ENCODE results near the gene COL5A1.

The COL5A1 gene

GRCh38 chr9:134626069-134626423 is 15.6 kb upstream of the COL5A1 start:
- Histone ChIP-seq H3K27ac (peak overlapping the region; percentile 36; the same call in 1 of the 2 replicates), H3K9me3 (ENCODE audit: low read depth, low read length) (no peaks in the 10 kb centered on the region), H3K4me3 (peak overlapping the region; percentile 38), H3K9ac (ENCODE audit: insufficient read length) (peak overlapping the region; percentile 45), H3K36me3 (ENCODE audit: insufficient read depth, low read length) (no peaks in the 10 kb centered on the region)
- TF ChIP-seq POLR2AphosphoS5 (IDR thresholded peaks at IDR 0.05; ENCODE audit: borderline replicate concordance, low read depth, low read length) (no peak), EZH2 (IDR thresholded peaks at IDR 0.05) (no peak), FOXP2 (optimal IDR thresholded peaks at IDR 0.05; ENCODE audit: control extremely low read depth, extremely low read length, insufficient read depth) (no peak)
- DNase-seq (ENCODE audit: low read depth, low spot score): no peak

DNA sequence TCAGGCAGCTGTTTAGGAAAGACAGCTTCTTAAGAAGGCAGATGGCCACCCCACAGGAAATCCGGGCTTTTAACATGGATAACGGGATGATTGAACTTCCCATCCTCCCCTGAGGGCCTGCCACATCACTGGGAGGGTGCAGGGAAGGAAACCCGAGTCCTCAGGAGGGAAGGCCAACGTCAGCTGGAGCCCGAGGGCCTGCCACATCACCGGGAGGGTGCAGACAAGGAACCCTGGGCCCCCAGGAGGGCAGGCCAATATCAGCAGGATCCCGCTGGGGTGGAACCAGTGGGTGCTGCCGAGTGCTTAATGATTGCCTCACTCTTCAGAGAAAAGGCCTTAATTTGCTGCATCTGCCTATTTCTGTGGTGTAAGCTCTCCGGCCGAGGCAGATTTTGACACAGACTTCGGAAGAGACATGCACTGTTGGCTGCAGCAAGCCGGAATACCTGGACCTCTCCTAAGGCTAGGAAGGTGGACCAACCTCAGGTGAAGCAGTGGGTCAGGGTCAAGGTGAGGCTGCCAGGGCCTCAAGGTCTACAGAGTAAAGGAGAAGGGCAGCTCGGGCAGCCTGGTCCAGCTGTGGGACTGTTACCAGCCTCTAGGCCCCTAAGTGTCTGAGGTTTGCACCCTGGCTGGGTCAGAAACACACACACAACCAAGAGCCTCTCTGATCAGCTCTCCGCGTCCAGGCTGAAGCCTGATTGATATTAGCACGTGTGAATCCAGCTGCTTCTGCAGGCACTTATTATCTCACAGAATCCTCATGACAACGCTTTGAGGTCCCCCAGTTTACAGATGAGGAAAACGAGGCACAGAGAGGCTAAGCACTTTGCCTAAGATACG is 14.8 kb upstream of the COL5A1 start:
- TF ChIP-seq POLR2AphosphoS5 (IDR thresholded peaks at IDR 0.05; ENCODE audit: borderline replicate concordance, low read depth, low read length) (peak; percentile 20; the same call in 1 of the 2 replicates), FOXP2 (optimal IDR thresholded peaks at IDR 0.05; ENCODE audit: control extremely low read depth, extremely low read length, insufficient read depth) (no peak)
- peak; percentile 58 for DNase-seq (ENCODE audit: low read depth, low spot score)
- peak overlapping the region; percentile 36; the same call in 1 of the 2 replicates for H3K27ac ChIP-seq
- H3K9me3 ChIP-seq (ENCODE audit: low read depth, low read length): no peaks in the 10 kb centered on the region
- H3K36me3 ChIP-seq (ENCODE audit: insufficient read depth, low read length): no peaks in the 10 kb centered on the region
- H3K4me3 ChIP-seq: peak overlapping the region; percentile 38; the same call in 1 of the 2 replicates
- no peak overlapping the region for H3K9ac ChIP-seq (ENCODE audit: insufficient read length)

- no peak for TF ChIP-seq FOXP2 (optimal IDR thresholded peaks at IDR 0.05; ENCODE audit: control extremely low read depth, extremely low read length, insufficient read depth)
- TF ChIP-seq POLR2AphosphoS5 (IDR thresholded peaks at IDR 0.05; ENCODE audit: borderline replicate concordance, low read depth, low read length): no peak
- no peak for TF ChIP-seq EZH2 (IDR thresholded peaks at IDR 0.05)
- Histone ChIP-seq H3K27ac (no peak overlapping the region), H3K9me3 (ENCODE audit: low read depth, low read length) (no peaks in the 10 kb centered on the region), H3K36me3 (ENCODE audit: insufficient read depth, low read length) (no peaks in the 10 kb centered on the region), H3K9ac (ENCODE audit: insufficient read length) (no peak overlapping the region), H3K4me3 (no peak overlapping the region)
- DNase-seq (ENCODE audit: low read depth, low spot score): no peak
These were observed 13.9 kb upstream of the COL5A1 start for GRCh38 chr9:134627417-134628353.

DNA sequence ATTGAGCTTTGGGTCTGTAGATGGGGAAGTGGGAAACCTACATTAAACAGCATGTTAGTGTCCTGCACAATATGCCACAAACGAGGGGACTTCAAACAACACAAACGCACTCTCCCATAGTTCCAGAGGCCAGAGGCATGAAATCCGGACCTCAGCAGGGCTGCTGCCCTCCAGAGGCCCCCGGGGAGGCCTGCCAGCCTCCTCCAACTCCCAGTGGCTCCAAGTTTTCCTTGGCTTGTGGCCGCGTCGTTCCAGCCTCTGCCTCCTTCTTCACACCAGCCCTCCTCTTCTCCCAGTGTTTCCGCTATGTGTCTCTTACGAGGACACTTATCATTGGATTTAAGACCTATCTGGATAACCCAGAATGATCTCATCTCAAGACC is 13.3 kb upstream of the COL5A1 start:
- Histone ChIP-seq H3K4me3 (no peak overlapping the region), H3K9me3 (ENCODE audit: low read depth, low read length) (no peaks in the 10 kb centered on the region), H3K36me3 (ENCODE audit: insufficient read depth, low read length) (no peaks in the 10 kb centered on the region), H3K27ac (no peak overlapping the region), H3K9ac (ENCODE audit: insufficient read length) (no peak overlapping the region)
- no peak for TF ChIP-seq POLR2AphosphoS5 (IDR thresholded peaks at IDR 0.05; ENCODE audit: borderline replicate concordance, low read depth, low read length)
- no peak for TF ChIP-seq EZH2 (IDR thresholded peaks at IDR 0.05)
- TF ChIP-seq FOXP2 (optimal IDR thresholded peaks at IDR 0.05; ENCODE audit: control extremely low read depth, extremely low read length, insufficient read depth): no peak
- no peak for DNase-seq (ENCODE audit: low read depth, low spot score)

GRCh38 chr9:134629061-134629585 is 12.5 kb upstream of the COL5A1 start:
- Histone ChIP-seq H3K4me3 (no peak overlapping the region), H3K36me3 (ENCODE audit: insufficient read depth, low read length) (no peaks in the 10 kb centered on the region), H3K9ac (ENCODE audit: insufficient read length) (no peak overlapping the region), H3K27ac (no peak overlapping the region), H3K9me3 (ENCODE audit: low read depth, low read length) (no peaks in the 10 kb centered on the region)
- DNase-seq (ENCODE audit: low read depth, low spot score): no peak
- TF ChIP-seq EZH2 (IDR thresholded peaks at IDR 0.05): no peak
- TF ChIP-seq FOXP2 (optimal IDR thresholded peaks at IDR 0.05; ENCODE audit: control extremely low read depth, extremely low read length, insufficient read depth): no peak

DNA sequence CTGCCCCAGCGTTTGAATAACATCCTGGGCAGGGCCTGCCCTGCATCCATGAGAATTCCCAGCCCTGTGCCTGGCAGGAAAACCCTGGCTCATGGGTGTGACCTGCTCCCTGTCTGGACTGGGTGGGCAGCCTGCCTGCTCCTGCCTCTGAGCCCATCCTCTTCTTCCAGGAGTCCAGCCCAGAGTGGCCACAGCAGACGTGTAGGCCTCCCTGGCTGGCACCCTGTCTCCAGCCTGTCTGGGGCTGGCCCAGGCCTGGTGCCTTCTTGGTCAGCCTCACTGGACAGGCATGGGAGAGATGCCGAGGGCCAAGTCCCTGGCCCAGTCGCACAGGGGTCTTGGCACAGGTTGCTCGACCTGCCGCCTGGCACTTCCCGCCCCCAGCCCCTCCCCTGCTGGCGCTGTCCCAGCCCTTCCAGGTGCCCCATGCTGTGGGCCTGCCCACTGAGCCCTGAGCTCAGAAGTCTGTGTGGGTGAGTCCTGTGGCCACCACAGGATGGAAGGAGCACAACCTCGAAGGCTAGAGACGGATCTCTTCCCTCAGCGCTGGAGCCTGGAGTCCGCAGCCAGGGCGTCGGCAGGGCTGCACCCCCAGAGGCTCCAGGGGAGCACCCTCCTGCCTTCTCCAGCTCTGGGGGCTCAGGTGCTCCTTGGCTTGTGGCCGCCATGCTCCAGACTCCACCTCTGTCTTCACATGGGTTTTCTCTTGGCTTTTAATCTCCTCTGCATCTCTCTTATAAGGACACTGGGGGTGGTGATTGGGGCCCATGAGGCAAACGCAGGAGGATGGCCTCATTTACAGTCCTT is 11.8 kb upstream of the COL5A1 start:
- no peak overlapping the region for H3K27ac ChIP-seq
- H3K4me3 ChIP-seq: no peak overlapping the region
- no peak for TF ChIP-seq EZH2 (IDR thresholded peaks at IDR 0.05)
- TF ChIP-seq POLR2AphosphoS5 (IDR thresholded peaks at IDR 0.05; ENCODE audit: borderline replicate concordance, low read depth, low read length): no peak
- no peak for TF ChIP-seq FOXP2 (optimal IDR thresholded peaks at IDR 0.05; ENCODE audit: control extremely low read depth, extremely low read length, insufficient read depth)
- no peaks in the 10 kb centered on the region for H3K36me3 ChIP-seq (ENCODE audit: insufficient read depth, low read length)
- H3K9me3 ChIP-seq (ENCODE audit: low read depth, low read length): no peaks in the 10 kb centered on the region
- H3K9ac ChIP-seq (ENCODE audit: insufficient read length): no peak overlapping the region
- no peak for DNase-seq (ENCODE audit: low read depth, low spot score)

DNA sequence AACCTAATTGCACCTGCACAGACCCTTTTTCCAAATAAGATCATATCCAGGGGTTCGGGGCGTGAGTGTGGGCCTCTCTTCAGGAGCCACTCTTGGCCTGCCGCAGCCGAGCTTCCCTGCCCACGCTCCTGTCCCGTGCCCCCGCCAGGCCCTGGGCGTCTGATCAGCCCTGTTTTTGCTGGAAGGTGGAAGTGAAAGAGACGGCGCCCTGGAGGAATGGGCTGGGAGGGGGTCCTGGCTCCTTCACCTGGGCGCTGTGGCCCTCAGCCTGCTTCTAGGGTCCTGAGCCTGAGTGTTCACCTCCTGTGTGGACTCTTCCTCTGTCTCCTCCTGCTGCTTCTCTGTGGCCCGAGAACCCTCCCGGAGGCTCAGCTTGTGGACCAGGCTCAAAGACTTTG is 11.2 kb upstream of the COL5A1 start:
- DNase-seq (ENCODE audit: low read depth, low spot score): no peak
- Histone ChIP-seq H3K27ac (no peak overlapping the region), H3K9ac (ENCODE audit: insufficient read length) (no peak overlapping the region), H3K36me3 (ENCODE audit: insufficient read depth, low read length) (no peaks in the 10 kb centered on the region), H3K4me3 (no peak overlapping the region), H3K9me3 (ENCODE audit: low read depth, low read length) (no peaks in the 10 kb centered on the region)
- TF ChIP-seq FOXP2 (optimal IDR thresholded peaks at IDR 0.05; ENCODE audit: control extremely low read depth, extremely low read length, insufficient read depth) (no peak), EZH2 (IDR thresholded peaks at IDR 0.05) (no peak), POLR2AphosphoS5 (IDR thresholded peaks at IDR 0.05; ENCODE audit: borderline replicate concordance, low read depth, low read length) (no peak)

Data from SK-N-MC (cell line).